Activated CD8-positive, alpha-beta T cell treated with anti-CD3 and anti-CD28 coated beads, Interleukin-2, amount 10 ng/mL, durations not matched to agents 7 days and 5 days (primary cell): Measurements from ENCODE around the gene ACAD9. TPM values are rescaled to one million over a fixed set of nuclear protein-coding genes. Genes with fewer than 3 reads are reported as not detected.

Experiments used
- ATAC-seq: fragments of 150-1000 bp; cut with Tn5 transposase; one replicate; pipeline ENCODE4 v1.10.0; 2021; ENCODE audit warnings: moderate library complexity
- CTCF ChIA-PET: fragments of 350-600 bp; sonication (Branson Sonifier 250); formaldehyde crosslinking; loops from one replicate; lab custom pipeline; 2021; ENCODE audit warnings: antibody characterized with exemption; lab: Charles Lee
- POLR2A ChIA-PET: fragments of 350-600 bp; sonication (Branson Sonifier 250); formaldehyde crosslinking; loops from one replicate; lab custom pipeline; 2021; ENCODE audit warnings: antibody characterized with exemption; lab: Charles Lee
- DNase-seq: peaks from one replicate; pipeline ENCODE4 v3.0.0-alpha.2; 2020
- H3K27ac Mint-ChIP-seq: one replicate; pipeline ENCODE4 v1.8.0; 2021; ENCODE audit warnings: mild to moderate bottlenecking, mixed read lengths
- H3K27me3 Mint-ChIP-seq: one replicate; pipeline ENCODE4 v1.8.0; 2021; ENCODE audit warnings: low read depth, mixed read lengths
- H3K36me3 Mint-ChIP-seq: one replicate; pipeline ENCODE4 v1.8.0; 2021; ENCODE audit warnings: low read depth, mixed read lengths
- H3K4me1 Mint-ChIP-seq: one replicate; pipeline ENCODE4 v1.8.0; 2021; ENCODE audit warnings: low read depth, mixed read lengths
- H3K4me3 Mint-ChIP-seq: one replicate; pipeline ENCODE4 v1.8.0; 2021; ENCODE audit warnings: mild to moderate bottlenecking, mixed read lengths
- H3K9me3 Mint-ChIP-seq: one replicate; pipeline ENCODE4 v1.8.0; 2022; ENCODE audit warnings: mixed read lengths; ENCODE audit not compliant: insufficient read depth
- total RNA-seq, 2 experiments: library from RNA; stranded (reverse); gene quantifications; one replicate each; pipeline ENCODE4 v1.2.3, GENCODE V29; 2021

ACAD9 gene
- total RNA-seq, 2 experiments from 2014 or later, result 61.3 to 68.3 TPM

- Mint-ChIP-seq H3K4me1 (no peaks in the 10 kb centered on the region), H3K27me3 (no peaks in the 10 kb centered on the region), H3K9me3 (no peaks in the 10 kb centered on the region), H3K4me3 (no peak overlapping the region), H3K27ac (no peak overlapping the region), H3K36me3 (peaks cover 37% of the 10 kb centered on the region)
- ChIA-PET POLR2A (interaction anchor here (1.5 kb wide), 1 partner anchor 17 kb away, joined by 5 read pairs; no protein-coding TSS in a partner anchor), CTCF (interaction anchor here (0.8 kb wide), 1 partner anchor 297 kb away, joined by 3 read pairs; no protein-coding TSS in a partner anchor)
- no peak for ATAC-seq
- DNase-seq, result no peak
These were observed 26.8 kb downstream of the ACAD9 start for GRCh38 chr3:128906031-128906803.

- Mint-ChIP-seq H3K27ac (no peak overlapping the region), H3K27me3 (no peaks in the 10 kb centered on the region), H3K4me3 (no peak overlapping the region), H3K4me1 (no peaks in the 10 kb centered on the region), H3K9me3 (no peaks in the 10 kb centered on the region), H3K36me3 (peaks cover 36% of the 10 kb centered on the region)
- DNase-seq, result no peak
- POLR2A ChIA-PET, result no interaction called here
- no peak for ATAC-seq
- CTCF ChIA-PET, result no interaction called here
These were observed 27.5 kb downstream of the ACAD9 start for GRCh38 chr3:128906804-128907525.

- ChIA-PET POLR2A (no interaction called here), CTCF (interaction anchor here (0.8 kb wide), 1 partner anchor 62 kb away, joined by 4 read pairs; no protein-coding TSS in a partner anchor)
- no peaks in the 10 kb centered on the region for H3K4me1 Mint-ChIP-seq
- H3K27ac Mint-ChIP-seq, result no peak overlapping the region
- ATAC-seq (no peak), DNase-seq (no peak)
- H3K27me3 Mint-ChIP-seq, result no peaks in the 10 kb centered on the region
- H3K4me3 Mint-ChIP-seq, result no peak overlapping the region
- H3K36me3 Mint-ChIP-seq, result peaks cover 40% of the 10 kb centered on the region
- H3K9me3 Mint-ChIP-seq, result no peaks in the 10 kb centered on the region
These were observed 28.5 kb downstream of the ACAD9 start for GRCh38 chr3:128907706-128908445.

- Mint-ChIP-seq H3K4me1 (no peaks in the 10 kb centered on the region), H3K27me3 (no peaks in the 10 kb centered on the region), H3K27ac (no peak overlapping the region), H3K4me3 (no peak overlapping the region), H3K9me3 (no peaks in the 10 kb centered on the region), H3K36me3 (peaks cover 45% of the 10 kb centered on the region)
- ChIA-PET POLR2A (no interaction called here), CTCF (no interaction called here)
- no peak for ATAC-seq
- no peak for DNase-seq
These were observed 29.5 kb downstream of the ACAD9 start for GRCh38 chr3:128908951-128909350.

- ChIA-PET POLR2A (no interaction called here), CTCF (interaction anchor here (1.0 kb wide), 1 partner anchor 13 kb away, joined by 3 read pairs; no protein-coding TSS in a partner anchor)
- no peak for DNase-seq
- H3K9me3 Mint-ChIP-seq, result no peaks in the 10 kb centered on the region
- H3K36me3 Mint-ChIP-seq, result peaks cover 45% of the 10 kb centered on the region
- no peaks in the 10 kb centered on the region for H3K27me3 Mint-ChIP-seq
- H3K4me1 Mint-ChIP-seq, result no peaks in the 10 kb centered on the region
- no peak for ATAC-seq
- H3K27ac Mint-ChIP-seq, result no peak overlapping the region
- no peak overlapping the region for H3K4me3 Mint-ChIP-seq
These were observed 30.6 kb downstream of the ACAD9 start for GRCh38 chr3:128910006-128910405.

GRCh38 chr3:128911911-128912310 is 32.5 kb downstream of the ACAD9 start:
- Mint-ChIP-seq H3K27ac (no peak overlapping the region), H3K4me3 (no peak overlapping the region), H3K4me1 (no peaks in the 10 kb centered on the region), H3K9me3 (no peaks in the 10 kb centered on the region), H3K36me3 (peaks cover 51% of the 10 kb centered on the region), H3K27me3 (no peaks in the 10 kb centered on the region)
- CTCF ChIA-PET, result interaction anchor here (1.1 kb wide), 1 partner anchor 11 kb away, joined by 3 read pairs; no protein-coding TSS in a partner anchor
- no peak for DNase-seq
- no peak for ATAC-seq
- POLR2A ChIA-PET, result interaction anchor here (0.8 kb wide), 1 partner anchor 11 kb away, joined by 4 read pairs; no protein-coding TSS in a partner anchor

- Mint-ChIP-seq H3K36me3 (peaks cover 73% of the 10 kb centered on the region), H3K27ac (no peak overlapping the region), H3K4me3 (no peak overlapping the region), H3K4me1 (no peaks in the 10 kb centered on the region), H3K9me3 (no peaks in the 10 kb centered on the region), H3K27me3 (no peaks in the 10 kb centered on the region)
- DNase-seq, result no peak
- POLR2A ChIA-PET, result interaction anchor here (0.7 kb wide), 1 partner anchor 459 kb away, joined by 3 read pairs; no protein-coding TSS in a partner anchor
- ATAC-seq, result no peak
- CTCF ChIA-PET, result interaction anchor here (1.8 kb wide), 1 partner anchor 55 kb away, joined by 6 read pairs; no protein-coding TSS in a partner anchor
These were observed 35.7 kb downstream of the ACAD9 start for GRCh38 chr3:128914966-128915645.

GRCh38 chr3:128917291-128917690 is 37.9 kb downstream of the ACAD9 start:
- CTCF ChIA-PET, result interaction anchor here (0.6 kb wide), 1 partner anchor 236 kb away, joined by 3 read pairs; no protein-coding TSS in a partner anchor
- H3K9me3 Mint-ChIP-seq, result peaks cover 14% of the 10 kb centered on the region
- H3K4me1 Mint-ChIP-seq, result peaks cover 8% of the 10 kb centered on the region
- H3K27ac Mint-ChIP-seq, result no peak overlapping the region
- peaks cover 76% of the 10 kb centered on the region for H3K36me3 Mint-ChIP-seq
- H3K27me3 Mint-ChIP-seq, result no peaks in the 10 kb centered on the region
- ATAC-seq, result no peak
- no peak overlapping the region for H3K4me3 Mint-ChIP-seq
- POLR2A ChIA-PET, result no interaction called here
- DNase-seq, result no peak

- Mint-ChIP-seq H3K4me3 (no peak overlapping the region), H3K27ac (no peak overlapping the region), H3K27me3 (no peaks in the 10 kb centered on the region), H3K36me3 (peaks cover 71% of the 10 kb centered on the region), H3K9me3 (peaks cover 23% of the 10 kb centered on the region), H3K4me1 (peaks cover 29% of the 10 kb centered on the region)
- DNase-seq (no peak), ATAC-seq (no peak)
- ChIA-PET CTCF (no interaction called here), POLR2A (no interaction called here)
These were observed 40.6 kb downstream of the ACAD9 start for GRCh38 chr3:128919988-128920387.

GRCh38 chr3:128922804-128923459 is 43.5 kb downstream of the ACAD9 start:
- peaks cover 3% of the 10 kb centered on the region for H3K27me3 Mint-ChIP-seq
- H3K9me3 Mint-ChIP-seq, result peaks cover 38% of the 10 kb centered on the region
- peaks cover 54% of the 10 kb centered on the region for H3K36me3 Mint-ChIP-seq
- peaks cover 29% of the 10 kb centered on the region for H3K4me1 Mint-ChIP-seq
- peak overlapping the region; percentile 70 for H3K4me3 Mint-ChIP-seq
- DNase-seq (peak; percentile 76), ATAC-seq (peak; percentile 73)
- CTCF ChIA-PET, result interaction anchor here (0.8 to 3.6 kb wide), 12 partner anchors 11 to 306 kb away, joined by 3 to 75 read pairs (median 3); partner anchors contain the start of gene ACAD9
- H3K27ac Mint-ChIP-seq, result peak overlapping the region; percentile 81
- POLR2A ChIA-PET, result interaction anchor here (0.7 to 2.0 kb wide), 9 partner anchors 11 to 366 kb away, joined by 3 to 13 read pairs (median 4); partner anchors contain the start of genes ACAD9 and CNBP
